ENCODE results near the gene BCAP29. TPM values are rescaled to one million over a fixed set of nuclear protein-coding genes. Genes with fewer than 3 reads are reported as not detected.

Gene BCAP29
- total and polyA plus RNA-seq, 2 of the 8 experiments (the other 6 are each of a cell fraction or from before 2014, with no cell fraction given): 6.8 to 18.1 TPM

- H3K27me3 ChIP-seq (replicated peaks in 1 of 4; ENCODE audit: control insufficient read depth in 3 of 4, extremely low read depth in 1 of 4, insufficient read depth in 3 of 4, low read length in 3 of 4): no peaks in the 10 kb centered on the region
- H2BK120ac ChIP-seq (replicated peaks; ENCODE audit: low read depth, low read length): no peak overlapping the region
- H2BK15ac ChIP-seq (ENCODE audit: low read length): no peak overlapping the region
- H2BK12ac ChIP-seq (ENCODE audit: low read depth, low read length): no peak overlapping the region
- no peak overlapping the region for H3K4me3 ChIP-seq (ENCODE audit: extremely low read depth in 1 of 4, insufficient read depth in 2 of 4, low read depth in 3 of 4, low read length in 4 of 4)
- H3K4ac ChIP-seq (replicated peaks; ENCODE audit: insufficient read length, low read depth, low read length): no peak overlapping the region
- H3K18ac ChIP-seq (ENCODE audit: extremely low read depth, low read length): no peak overlapping the region
- no peak overlapping the region for H3K9ac ChIP-seq (replicated peaks in 1 of 4; ENCODE audit: extremely low read depth in 1 of 4, low read depth in 3 of 4, low read length in 3 of 4)
- H3K14ac ChIP-seq (ENCODE audit: insufficient read length): no peak overlapping the region
- POLR2A ChIA-PET (ENCODE audit: partially characterized antibody): no interaction called here
- peaks cover 0 to 3% (median 0%) of the 10 kb centered on the region in 4 experiments; a peak in 1 of 8 replicates for H3K36me3 ChIP-seq (ENCODE audit: control insufficient read depth in 2 of 4, insufficient read depth in 4 of 4, low read length in 3 of 4)
- WGBS, 2 experiments (ENCODE audit: extremely low coverage in 1 of 2, insufficient coverage in 1 of 2, insufficient read length in 1 of 2, insufficient replicate concordance in 2 of 2, low coverage in 1 of 2, low lambda C conversion rate in 2 of 2, missing lambda C conversion rate in 1 of 2): 93% methylated on average over 3 of the region's 3 CpGs; no CpG with 5 or more reads in 1 of the 2 experiments
- H3K56ac ChIP-seq (replicated peaks; ENCODE audit: insufficient read length, low read depth, low read length): no peak overlapping the region
- no peak overlapping the region for H2BK5ac ChIP-seq (ENCODE audit: low read depth, low read length)
- no peak overlapping the region for H3K23ac ChIP-seq (ENCODE audit: insufficient read length)
- FAIRE-seq: no peak
- CTCF ChIA-PET (ENCODE audit: partially characterized antibody): no interaction called here
- no peak overlapping the region for H2BK20ac ChIP-seq (ENCODE audit: low read length)
- no peak overlapping the region for H4K91ac ChIP-seq (replicated peaks; ENCODE audit: insufficient read length, low read length)
- peaks cover 3% of the 10 kb centered on the region in 2 experiments; a peak in 2 of 4 replicates for H3K9me3 ChIP-seq (ENCODE audit: insufficient read depth in 2 of 2, low read depth in 1 of 2, low read length in 1 of 2)
- no peak overlapping the region for H2AK5ac ChIP-seq (ENCODE audit: low read depth, low read length)
- no peak overlapping the region for H4K5ac ChIP-seq (ENCODE audit: insufficient read length, low read depth, low read length)
- no peaks in the 10 kb centered on the region; the same call in 1 of the 2 replicates for H3K23me2 ChIP-seq (ENCODE audit: low read depth, low read length)
- H3K4me1 ChIP-seq (replicated peaks in 1 of 4; ENCODE audit: control insufficient read depth in 3 of 4, insufficient read depth in 4 of 4, low read length in 3 of 4): no peaks in the 10 kb centered on the region
- H3K79me2 ChIP-seq (ENCODE audit: control insufficient read depth in 1 of 2, insufficient read depth in 2 of 2, low read length in 2 of 2): no peaks in the 10 kb centered on the region
- no peak overlapping the region for H4K8ac ChIP-seq (ENCODE audit: extremely low read depth, insufficient read depth, low read length)
- H3K4me2 ChIP-seq (ENCODE audit: insufficient read depth in 1 of 2, low read depth in 2 of 2, low read length in 2 of 2): no peak overlapping the region
- H3K27ac ChIP-seq (ENCODE audit: low read depth, low read length): no peak overlapping the region
- no peak for DNase-seq (ENCODE audit: low read depth in 1 of 2, low spot score in 2 of 2)
- H2AFZ ChIP-seq (ENCODE audit: low read length): no peak overlapping the region
- no peaks in the 10 kb centered on the region for H4K20me1 ChIP-seq (replicated peaks in 1 of 2; ENCODE audit: control insufficient read depth in 1 of 2, insufficient read depth in 2 of 2, low read length in 2 of 2)
- no peaks in the 10 kb centered on the region for H3K79me1 ChIP-seq (ENCODE audit: low read depth, low read length)
- TF ChIP-seq CTCF (IDR thresholded peaks at IDR 0.05; ENCODE audit: control extremely low read depth in 1 of 3, insufficient read depth in 1 of 3, low read depth in 1 of 3, low read length in 3 of 3) (no peak), CTBP2 (IDR thresholded peaks at IDR 0.05; ENCODE audit: borderline replicate concordance, insufficient read depth, insufficient read length, low read length) (no peak), CHD1 (IDR thresholded peaks at IDR 0.05; ENCODE audit: low read depth, low read length) (no peak), JUND (IDR thresholded peaks at IDR 0.05; ENCODE audit: low read length) (no peak), TCF12 (IDR thresholded peaks at IDR 0.05; ENCODE audit: low read depth, low read length) (no peak), SIN3A (conservative IDR thresholded peaks at IDR 0.05 in 1 of 2, IDR thresholded peaks at IDR 0.05 in 1 of 2; ENCODE audit: low read depth in 1 of 2, low read length in 2 of 2) (no peak), HDAC6 (IDR thresholded peaks at IDR 0.05; ENCODE audit: low read depth, low read length) (no peak), RNF2 (IDR thresholded peaks at IDR 0.05; ENCODE audit: borderline replicate concordance, low read depth, low read length, missing control alignments, poor library complexity, severe bottlenecking) (no peak), RAD21 (IDR thresholded peaks at IDR 0.05 in 1 of 2, conservative IDR thresholded peaks at IDR 0.05 in 1 of 2; ENCODE audit: low read depth in 2 of 2, low read length in 2 of 2) (no peak)
These were observed 11.4 kb downstream of the BCAP29 start for GRCh38 chr7:107591421-107591820.

All from H1 (cell line).